ENCODE data around the gene KLHL40.
"Not testable (repeated sequence)": the region's sequence is repeated elsewhere in the genome, so short reads cannot be mapped to it uniquely, and the experiment has no call there.

The KLHL40 gene

DNA sequence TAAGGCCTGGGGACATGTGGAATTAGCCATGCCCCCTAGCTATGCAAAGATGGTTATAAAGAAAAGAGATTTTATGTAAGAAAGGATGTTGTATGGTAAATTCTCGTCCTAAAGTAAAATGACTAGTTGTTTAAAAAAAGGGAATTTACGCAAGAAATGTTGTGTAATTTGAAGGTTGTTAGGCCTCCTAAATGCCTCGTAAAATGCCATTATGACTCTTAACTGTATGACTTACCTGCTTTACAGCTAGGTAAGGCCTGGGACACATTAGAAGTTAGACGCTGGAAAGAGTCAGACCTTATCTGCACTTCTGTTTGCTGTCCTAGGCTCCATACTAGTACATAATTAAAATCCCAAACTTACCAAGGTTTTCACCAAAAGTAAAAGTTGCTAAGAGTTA, 34.8 kb downstream of the KLHL40 start:
- TF ChIP-seq CTCF (conservative IDR thresholded peaks at IDR 0.05; ENCODE audit: low read length): no peak
- H3K4me3 ChIP-seq (ENCODE audit: low read length): no peak overlapping the region
- no peak for DNase-seq (ENCODE audit: low read depth)

- H3K4me3 ChIP-seq (ENCODE audit: low read length): no peak overlapping the region
- no peak for TF ChIP-seq CTCF (conservative IDR thresholded peaks at IDR 0.05; ENCODE audit: low read length)
- DNase-seq (ENCODE audit: low read depth): no peak
Measured at GRCh38 chr3:42721690-42722089, 36.4 kb downstream of the KLHL40 start.

- H3K4me3 ChIP-seq (ENCODE audit: low read length); DNase-seq (ENCODE audit: low read depth): not testable (repeated sequence)
Measured at GRCh38 chr3:42722442-42722841, 37.1 kb downstream of the KLHL40 start.

DNA sequence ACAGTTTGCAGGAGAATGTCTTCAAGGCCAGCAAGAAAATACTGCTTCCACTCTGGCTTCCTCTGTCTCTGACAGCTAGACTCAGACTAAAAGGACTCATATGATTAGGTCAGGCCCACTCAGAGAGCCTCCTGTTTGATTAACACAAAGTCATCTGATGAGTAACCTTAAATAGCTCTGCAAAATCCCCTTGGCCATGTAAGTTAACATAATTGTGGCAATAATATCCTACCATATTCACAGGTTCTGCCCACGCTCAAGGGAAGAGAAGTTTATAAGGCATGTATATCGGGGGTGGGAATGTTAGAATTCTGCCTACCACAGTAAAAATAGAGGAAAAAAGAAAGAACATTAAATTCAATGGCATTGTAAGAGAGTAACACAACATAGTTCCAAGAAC, 37.9 kb downstream of the KLHL40 start:
- DNase-seq (ENCODE audit: low read depth): no peak

GRCh38 chr3:42725454-42725853, 40.1 kb downstream of the KLHL40 start:
- no peak for DNase-seq (ENCODE audit: low read depth)

More for the DNA sequence above, 37.9 kb downstream of the KLHL40 start:
- no peak overlapping the region for H3K4me3 ChIP-seq (ENCODE audit: low read length)
- TF ChIP-seq CTCF (conservative IDR thresholded peaks at IDR 0.05; ENCODE audit: low read length): no peak

DNA sequence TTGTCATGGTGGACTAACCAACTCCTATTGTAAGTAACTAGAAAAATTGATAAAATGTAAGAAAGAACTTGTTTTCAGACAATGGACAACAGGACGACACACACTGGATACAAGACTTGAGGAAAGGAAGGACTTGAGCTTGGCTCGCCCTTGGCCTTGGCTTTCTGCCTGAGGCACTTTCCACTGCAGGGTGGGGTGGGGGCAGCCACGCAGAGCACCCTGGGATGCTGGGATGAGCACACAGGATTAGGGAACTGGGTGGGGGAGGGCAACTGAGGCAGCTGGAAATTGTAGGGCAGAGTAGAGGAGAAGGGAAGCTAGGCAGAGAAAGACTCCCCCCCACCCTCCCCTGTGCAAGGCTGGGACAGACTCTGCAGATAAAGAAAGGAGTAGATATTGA, 42.7 kb downstream of the KLHL40 start:
- no peak overlapping the region for H3K4me3 ChIP-seq (ENCODE audit: low read length)
- no peak for TF ChIP-seq CTCF (conservative IDR thresholded peaks at IDR 0.05; ENCODE audit: low read length)
- no peak for DNase-seq (ENCODE audit: low read depth)

More at GRCh38 chr3:42725454-42725853, 40.1 kb downstream of the KLHL40 start:
- no peak for TF ChIP-seq CTCF (conservative IDR thresholded peaks at IDR 0.05; ENCODE audit: low read length)
- no peak overlapping the region for H3K4me3 ChIP-seq (ENCODE audit: low read length)

GRCh38 chr3:42728668-42729364, 43.5 kb downstream of the KLHL40 start:
- no peak for TF ChIP-seq CTCF (conservative IDR thresholded peaks at IDR 0.05; ENCODE audit: low read length)
- no peak for DNase-seq (ENCODE audit: low read depth)
- no peak overlapping the region for H3K4me3 ChIP-seq (ENCODE audit: low read length)
